ENCODE data around the gene SOST.

SOST gene

DNA sequence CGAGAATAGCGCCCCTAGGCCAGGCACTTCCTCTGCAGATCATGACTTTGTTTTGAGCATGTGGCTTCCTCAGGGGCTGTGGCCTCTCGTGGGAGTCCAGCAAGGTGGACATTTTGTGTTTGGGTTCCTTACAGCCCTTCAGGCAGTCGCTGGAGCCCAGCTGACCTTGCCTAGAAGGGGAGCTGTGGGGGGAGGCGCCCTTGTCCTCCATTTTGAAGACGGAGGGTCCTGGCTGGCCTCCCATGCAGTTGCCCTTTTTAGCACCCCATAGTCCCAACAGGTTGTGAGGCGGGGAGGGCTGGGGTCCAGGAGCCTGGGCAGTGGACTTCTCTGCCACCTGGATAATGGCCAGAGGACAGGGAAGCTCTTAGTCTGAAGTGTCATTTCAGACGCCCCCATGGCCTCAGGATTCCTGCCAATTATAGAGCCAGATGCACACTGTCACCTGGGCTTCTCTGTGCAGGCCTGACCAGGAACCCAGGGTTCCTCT is 1.4 kb downstream of the SOST start:
- H3K4me2 ChIP-seq (ENCODE audit: low read depth, low read length, poor library complexity, severe bottlenecking): no peak overlapping the region
- TF ChIP-seq, protein P1, sequence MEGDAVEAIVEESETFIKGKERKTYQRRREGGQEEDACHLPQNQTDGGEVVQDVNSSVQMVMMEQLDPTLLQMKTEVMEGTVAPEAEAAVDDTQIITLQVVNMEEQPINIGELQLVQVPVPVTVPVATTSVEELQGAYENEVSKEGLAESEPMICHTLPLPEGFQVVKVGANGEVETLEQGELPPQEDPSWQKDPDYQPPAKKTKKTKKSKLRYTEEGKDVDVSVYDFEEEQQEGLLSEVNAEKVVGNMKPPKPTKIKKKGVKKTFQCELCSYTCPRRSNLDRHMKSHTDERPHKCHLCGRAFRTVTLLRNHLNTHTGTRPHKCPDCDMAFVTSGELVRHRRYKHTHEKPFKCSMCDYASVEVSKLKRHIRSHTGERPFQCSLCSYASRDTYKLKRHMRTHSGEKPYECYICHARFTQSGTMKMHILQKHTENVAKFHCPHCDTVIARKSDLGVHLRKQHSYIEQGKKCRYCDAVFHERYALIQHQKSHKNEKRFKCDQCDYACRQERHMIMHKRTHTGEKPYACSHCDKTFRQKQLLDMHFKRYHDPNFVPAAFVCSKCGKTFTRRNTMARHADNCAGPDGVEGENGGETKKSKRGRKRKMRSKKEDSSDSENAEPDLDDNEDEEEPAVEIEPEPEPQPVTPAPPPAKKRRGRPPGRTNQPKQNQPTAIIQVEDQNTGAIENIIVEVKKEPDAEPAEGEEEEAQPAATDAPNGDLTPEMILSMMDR (IDR thresholded peaks at IDR 0.05; ENCODE audit: insufficient read depth, low read length, poor library complexity, severe bottlenecking): no peak
- no peak for TF ChIP-seq EZH2phosphoT487 (conservative IDR thresholded peaks at IDR 0.05; ENCODE audit: low read length)
- no peak overlapping the region for H2AFZ ChIP-seq (ENCODE audit: low read depth, low read length, severe bottlenecking)
- H3K79me2 ChIP-seq (ENCODE audit: insufficient read depth, low read length): no peaks in the 10 kb centered on the region
- no peaks in the 10 kb centered on the region for H3F3A ChIP-seq (ENCODE audit: insufficient read depth)
- no peaks in the 10 kb centered on the region for H3K9me3 ChIP-seq (ENCODE audit: insufficient read depth, low read length)
- no peaks in the 10 kb centered on the region for H4K20me1 ChIP-seq (ENCODE audit: low read depth, low read length)
- H3K27ac ChIP-seq (ENCODE audit: low read depth, low read length): no peak overlapping the region
- no peak overlapping the region for H3K4me3 ChIP-seq (ENCODE audit: insufficient read depth, low read length, poor library complexity, severe bottlenecking)
- no peaks in the 10 kb centered on the region for H3K27me3 ChIP-seq (ENCODE audit: low read length)
- no peak overlapping the region for H3K9ac ChIP-seq (ENCODE audit: low read length)
- H3K9me2 ChIP-seq (replicated peaks; ENCODE audit: insufficient read depth, low read length): no peaks in the 10 kb centered on the region
- H3K36me3 ChIP-seq (ENCODE audit: low read length): no peaks in the 10 kb centered on the region

DNA sequence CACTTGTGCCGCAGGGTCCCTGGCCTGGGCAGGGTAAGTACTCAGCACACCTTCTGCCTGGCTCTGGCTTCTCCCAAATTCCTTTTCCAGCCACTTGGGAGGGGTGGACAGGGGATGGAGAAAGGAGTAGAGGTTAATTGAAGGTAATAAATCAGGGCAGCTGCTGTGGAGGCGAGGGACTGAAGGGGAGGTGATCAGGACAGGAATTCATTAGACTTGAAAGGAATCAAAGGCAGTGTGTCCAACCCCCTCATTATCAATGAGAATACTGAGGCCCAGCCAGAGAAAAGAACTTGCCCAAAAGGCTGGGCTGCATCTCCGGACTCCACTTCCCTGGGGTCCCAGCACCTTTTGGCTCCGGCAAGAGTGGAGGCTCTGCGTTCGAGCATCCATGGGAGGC is 2.4 kb downstream of the SOST start:
- H2AFZ ChIP-seq (ENCODE audit: low read depth, low read length, severe bottlenecking): no peak overlapping the region
- TF ChIP-seq, protein P1 (IDR thresholded peaks at IDR 0.05; ENCODE audit: insufficient read depth, low read length, poor library complexity, severe bottlenecking): no peak
- no peak for TF ChIP-seq EZH2phosphoT487 (conservative IDR thresholded peaks at IDR 0.05; ENCODE audit: low read length)
- H4K20me1 ChIP-seq (ENCODE audit: low read depth, low read length): no peaks in the 10 kb centered on the region
- H3K4me2 ChIP-seq (ENCODE audit: low read depth, low read length, poor library complexity, severe bottlenecking): no peak overlapping the region
- H3K9me2 ChIP-seq (replicated peaks; ENCODE audit: insufficient read depth, low read length): no peaks in the 10 kb centered on the region
- H3K4me3 ChIP-seq (ENCODE audit: insufficient read depth, low read length, poor library complexity, severe bottlenecking): no peak overlapping the region
- H3F3A ChIP-seq (ENCODE audit: insufficient read depth): no peaks in the 10 kb centered on the region
- no peak overlapping the region for H3K9ac ChIP-seq (ENCODE audit: low read length)
- no peaks in the 10 kb centered on the region for H3K9me3 ChIP-seq (ENCODE audit: insufficient read depth, low read length)
- no peak overlapping the region for H3K27ac ChIP-seq (ENCODE audit: low read depth, low read length)
- H3K79me2 ChIP-seq (ENCODE audit: insufficient read depth, low read length): no peaks in the 10 kb centered on the region
- H3K36me3 ChIP-seq (ENCODE audit: low read length): no peaks in the 10 kb centered on the region
- no peaks in the 10 kb centered on the region for H3K27me3 ChIP-seq (ENCODE audit: low read length)

DNA sequence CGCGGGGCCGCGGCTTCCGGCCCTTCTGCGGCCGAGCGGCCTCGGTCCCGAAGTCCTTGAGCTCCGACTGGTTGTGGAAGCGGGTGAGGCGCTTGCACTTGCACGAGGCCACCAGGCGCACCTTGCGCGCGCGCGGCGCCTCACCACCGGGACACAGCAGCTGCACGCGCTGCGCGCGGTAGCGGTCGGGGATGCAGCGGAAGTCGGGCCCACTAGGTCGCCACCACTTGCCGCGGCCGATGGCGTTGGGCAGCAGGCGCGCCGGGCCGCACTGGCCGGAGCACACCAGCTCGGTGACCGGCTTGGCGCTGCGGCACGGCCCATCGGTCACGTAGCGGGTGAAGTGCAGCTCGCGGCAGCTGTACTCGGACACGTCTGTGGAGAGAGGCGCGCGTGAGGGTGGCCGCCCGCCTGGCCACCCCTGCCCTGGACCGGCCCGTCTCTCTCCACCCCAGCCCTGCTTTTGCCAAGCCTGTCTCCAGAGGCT is 3.2 kb downstream of the SOST start:
- H3K27me3 ChIP-seq (ENCODE audit: low read length): no peaks in the 10 kb centered on the region
- no peaks in the 10 kb centered on the region for H3K79me2 ChIP-seq (ENCODE audit: insufficient read depth, low read length)
- no peak overlapping the region for H3K4me2 ChIP-seq (ENCODE audit: low read depth, low read length, poor library complexity, severe bottlenecking)
- no peak overlapping the region for H3K27ac ChIP-seq (ENCODE audit: low read depth, low read length)
- no peak overlapping the region for H3K9ac ChIP-seq (ENCODE audit: low read length)
- no peaks in the 10 kb centered on the region for H3K36me3 ChIP-seq (ENCODE audit: low read length)
- H3K9me2 ChIP-seq (replicated peaks; ENCODE audit: insufficient read depth, low read length): no peaks in the 10 kb centered on the region
- H3K9me3 ChIP-seq (ENCODE audit: insufficient read depth, low read length): no peaks in the 10 kb centered on the region
- H3F3A ChIP-seq (ENCODE audit: insufficient read depth): no peaks in the 10 kb centered on the region
- H4K20me1 ChIP-seq (ENCODE audit: low read depth, low read length): no peaks in the 10 kb centered on the region
- TF ChIP-seq, protein P1 (IDR thresholded peaks at IDR 0.05; ENCODE audit: insufficient read depth, low read length, poor library complexity, severe bottlenecking): no peak
- no peak for TF ChIP-seq EZH2phosphoT487 (conservative IDR thresholded peaks at IDR 0.05; ENCODE audit: low read length)
- no peak overlapping the region for H2AFZ ChIP-seq (ENCODE audit: low read depth, low read length, severe bottlenecking)
- no peak overlapping the region for H3K4me3 ChIP-seq (ENCODE audit: insufficient read depth, low read length, poor library complexity, severe bottlenecking)
